Spinal cord (tissue), 10 donors: ENCODE measurements around the gene TEX22. TPM values are rescaled to one million over a fixed set of nuclear protein-coding genes. Genes with fewer than 3 reads are reported as not detected.

Source experiments
- DNase-seq, 6 donors: peaks; one replicate each; pipeline versions ENCODE4 v3.0.0 to v3.0.0-alpha.2; 2013 to 2015; ENCODE audit warnings: low spot score in 6 of 6, low read depth in 4 of 6
- H3K27ac ChIP-seq: one replicate; pipeline ENCODE4 v1.5.1; 2013; ENCODE audit warnings: low read depth, low read length, control low read depth
- H3K27me3 ChIP-seq: one replicate; pipeline ENCODE4 v1.6.1; 2013; ENCODE audit warnings: low read length; ENCODE audit not compliant: control insufficient read depth, insufficient read depth
- H3K36me3 ChIP-seq: one replicate; pipeline ENCODE4 v1.6.1; 2013; ENCODE audit warnings: low read length; ENCODE audit not compliant: control insufficient read depth, insufficient read depth
- H3K4me1 ChIP-seq: one replicate; pipeline ENCODE4 v1.6.1; 2013; ENCODE audit warnings: low read length; ENCODE audit not compliant: control insufficient read depth, insufficient read depth
- H3K4me3 ChIP-seq: one replicate; pipeline ENCODE4 v1.5.1; 2013; ENCODE audit warnings: low read depth, low read length, control low read depth
- H3K9me3 ChIP-seq: one replicate; pipeline ENCODE4 v1.6.1; 2013; ENCODE audit warnings: low read length; ENCODE audit not compliant: control insufficient read depth, insufficient read depth
- WGBS: methylation state at CpG from one replicate; pipeline ENCODE4 v1.1.5; 2013; ENCODE audit warnings: missing lambda C conversion rate; ENCODE audit not compliant: insufficient coverage; 5-methylcytosine and 5-hydroxymethylcytosine counted together
- polyA plus RNA-seq, 2 donors: library from polyadenylated mRNA; unstranded; fragments of 120-200 nt; gene quantifications; one replicate each; pipeline ENCODE4 v1.2.1, GENCODE V29; 2013; ENCODE audit not compliant: insufficient read length in 2 of 2
- total RNA-seq, 2 donors: library from RNA; depleted of rRNA in 1 of 2; stranded (reverse); fragments of 120-200 nt in 1 of 2; fragments of >200 nt in 1 of 2; gene quantifications; one replicate each; pipeline versions ENCODE4 v1.2.3 to v1.2.4, GENCODE V29; 2013 to 2014
- donor health status: healthy.

Gene TEX22
- total and polyA plus RNA-seq, 4 donors = 0.20 to 4.8 (median 1.9) TPM

GRCh38 chr14:105419195-105420091 lies 21.1 kb downstream of the TEX22 start, which contains the start of gene MTA1:
MTA1 (plus strand) TSS chr14:105419827; CDS start chr14:105420036, 209 bp downstream.
- Histone ChIP-seq H3K36me3 (peaks cover 44% of the 10 kb centered on the region), H3K4me1 (peaks cover 58% of the 10 kb centered on the region), H3K4me3 (peak within 1 kb of the TSS; percentile 67), H3K9me3 (no peaks in the 10 kb centered on the region), H3K27me3 (no peaks in the 10 kb centered on the region), H3K27ac (peak within 1 kb of the TSS; percentile 42)
- WGBS = 3% methylated on average over 88 of the region's 96 CpGs
- DNase-seq = peak in 2 of 6 donors; percentile 77 to 80

GRCh38 chr14:105420101-105420973 lies 22.0 kb downstream of the TEX22 start:
- H3K27me3 ChIP-seq = no peaks in the 10 kb centered on the region
- peak overlapping the region; percentile 15 for H3K27ac ChIP-seq
- peaks cover 53% of the 10 kb centered on the region for H3K36me3 ChIP-seq
- H3K9me3 ChIP-seq = no peaks in the 10 kb centered on the region
- H3K4me3 ChIP-seq = peak overlapping the region; percentile 63
- no peak for DNase-seq
- under 1% methylated on average over 45 of the region's 67 CpGs for WGBS
- H3K4me1 ChIP-seq = peaks cover 52% of the 10 kb centered on the region

- H3K4me3 ChIP-seq = peak overlapping the region; percentile 63
- H3K27me3 ChIP-seq = no peaks in the 10 kb centered on the region
- no peak for DNase-seq
- WGBS = 28% methylated on average over 19 of the region's 23 CpGs
- peak overlapping the region; percentile 15 for H3K27ac ChIP-seq
- peaks cover 46% of the 10 kb centered on the region for H3K4me1 ChIP-seq
- H3K9me3 ChIP-seq = no peaks in the 10 kb centered on the region
- peaks cover 60% of the 10 kb centered on the region for H3K36me3 ChIP-seq
Measured at GRCh38 chr14:105420974-105421674, 22.8 kb downstream of the TEX22 start.

- DNase-seq = no peak
- Histone ChIP-seq H3K4me1 (peaks cover 46% of the 10 kb centered on the region), H3K27me3 (no peaks in the 10 kb centered on the region), H3K36me3 (peaks cover 69% of the 10 kb centered on the region), H3K4me3 (no peak overlapping the region), H3K9me3 (no peaks in the 10 kb centered on the region), H3K27ac (no peak overlapping the region)
- 81% methylated on average over 27 of the region's 32 CpGs for WGBS
Measured at GRCh38 chr14:105421723-105422615, 23.6 kb downstream of the TEX22 start.

- no peak for DNase-seq
- Histone ChIP-seq H3K4me1 (peaks cover 44% of the 10 kb centered on the region), H3K4me3 (no peak overlapping the region), H3K36me3 (peaks cover 70% of the 10 kb centered on the region), H3K9me3 (no peaks in the 10 kb centered on the region), H3K27me3 (no peaks in the 10 kb centered on the region), H3K27ac (no peak overlapping the region)
- 75% methylated on average over 21 of the region's 21 CpGs for WGBS
Measured at GRCh38 chr14:105422695-105423487, 24.6 kb downstream of the TEX22 start.

GRCh38 chr14:105423488-105424195 lies 25.3 kb downstream of the TEX22 start:
- Histone ChIP-seq H3K27ac (no peak overlapping the region), H3K9me3 (no peaks in the 10 kb centered on the region), H3K36me3 (peaks cover 66% of the 10 kb centered on the region), H3K4me3 (no peak overlapping the region), H3K4me1 (peaks cover 36% of the 10 kb centered on the region), H3K27me3 (no peaks in the 10 kb centered on the region)
- DNase-seq = no peak
- WGBS = 92% methylated on average over 15 of the region's 21 CpGs

GRCh38 chr14:105424861-105425260 lies 26.5 kb downstream of the TEX22 start:
- WGBS = 96% methylated on average over 10 of the region's 12 CpGs
- Histone ChIP-seq H3K27me3 (no peaks in the 10 kb centered on the region), H3K27ac (no peak overlapping the region), H3K4me3 (no peak overlapping the region), H3K4me1 (peaks cover 28% of the 10 kb centered on the region), H3K9me3 (no peaks in the 10 kb centered on the region), H3K36me3 (peaks cover 70% of the 10 kb centered on the region)
- no peak for DNase-seq

GRCh38 chr14:105425823-105426247 lies 27.5 kb downstream of the TEX22 start:
- Histone ChIP-seq H3K27ac (no peak overlapping the region), H3K36me3 (peaks cover 66% of the 10 kb centered on the region), H3K9me3 (no peaks in the 10 kb centered on the region), H3K27me3 (no peaks in the 10 kb centered on the region), H3K4me1 (peaks cover 22% of the 10 kb centered on the region), H3K4me3 (no peak overlapping the region)
- 98% methylated on average over 20 of the region's 23 CpGs for WGBS
- no peak for DNase-seq
